Fibroblast of the aortic adventitia (primary cell): ENCODE data around the gene FAM193A. TPM values are rescaled to one million over a fixed set of nuclear protein-coding genes. Genes with fewer than 3 reads are reported as not detected.
A peak's percentile ranks its signal among the peaks of the same experiment; 100 is the strongest.

ENCODE experiments used
- DNase-seq: peaks from one replicate; pipeline ENCODE4 v3.0.0-alpha.2; 2010; ENCODE audit warnings: low read depth
- H3K4me3 ChIP-seq: 2 replicates; pipeline ENCODE4 v1.5.1; 2011; ENCODE audit warnings: low read depth, mild to moderate bottlenecking, control low read depth, low read length, moderate library complexity
- total RNA-seq: library from RNA; depleted of rRNA; stranded (reverse); fragments of >200 nt; gene quantifications from 2 replicates; pipeline ENCODE4 v1.2.3, GENCODE V29; 2012; ENCODE audit warnings: low replicate concordance
- TF ChIP-seq, protein P1 (sequence below): IDR thresholded peaks from 2 replicates; pipeline ENCODE4 v1.5.1; 2011; ENCODE audit warnings: mild to moderate bottlenecking, low read length, control low read depth, inconsistent platforms; ENCODE audit not compliant: insufficient read depth

Gene FAM193A
- total RNA-seq, 1 donor = 17.4 TPM

DNA sequence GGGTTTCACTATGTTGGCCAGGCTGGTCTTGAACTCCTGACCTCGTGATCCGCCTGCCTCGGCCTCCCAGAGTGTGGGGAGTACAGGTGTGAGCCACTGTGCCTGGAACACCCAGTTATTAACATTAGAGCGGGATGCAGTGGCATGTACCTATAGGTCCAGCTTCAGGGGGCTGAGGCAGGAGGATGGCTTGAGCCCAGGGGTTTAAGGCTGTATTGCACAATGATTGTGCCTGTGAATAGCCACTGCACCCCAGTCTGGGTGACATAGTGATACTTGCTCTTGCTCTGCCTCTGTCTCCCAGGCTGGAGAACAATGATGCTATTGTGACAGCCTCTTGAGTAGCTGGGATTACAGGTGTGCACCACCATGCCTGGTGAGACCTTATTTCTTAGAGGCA is 39.8 kb downstream of the FAM193A start:
- DNase-seq = no peak
- H3K4me3 ChIP-seq = no peak overlapping the region
- TF ChIP-seq, protein P1, sequence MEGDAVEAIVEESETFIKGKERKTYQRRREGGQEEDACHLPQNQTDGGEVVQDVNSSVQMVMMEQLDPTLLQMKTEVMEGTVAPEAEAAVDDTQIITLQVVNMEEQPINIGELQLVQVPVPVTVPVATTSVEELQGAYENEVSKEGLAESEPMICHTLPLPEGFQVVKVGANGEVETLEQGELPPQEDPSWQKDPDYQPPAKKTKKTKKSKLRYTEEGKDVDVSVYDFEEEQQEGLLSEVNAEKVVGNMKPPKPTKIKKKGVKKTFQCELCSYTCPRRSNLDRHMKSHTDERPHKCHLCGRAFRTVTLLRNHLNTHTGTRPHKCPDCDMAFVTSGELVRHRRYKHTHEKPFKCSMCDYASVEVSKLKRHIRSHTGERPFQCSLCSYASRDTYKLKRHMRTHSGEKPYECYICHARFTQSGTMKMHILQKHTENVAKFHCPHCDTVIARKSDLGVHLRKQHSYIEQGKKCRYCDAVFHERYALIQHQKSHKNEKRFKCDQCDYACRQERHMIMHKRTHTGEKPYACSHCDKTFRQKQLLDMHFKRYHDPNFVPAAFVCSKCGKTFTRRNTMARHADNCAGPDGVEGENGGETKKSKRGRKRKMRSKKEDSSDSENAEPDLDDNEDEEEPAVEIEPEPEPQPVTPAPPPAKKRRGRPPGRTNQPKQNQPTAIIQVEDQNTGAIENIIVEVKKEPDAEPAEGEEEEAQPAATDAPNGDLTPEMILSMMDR = no peak

DNA sequence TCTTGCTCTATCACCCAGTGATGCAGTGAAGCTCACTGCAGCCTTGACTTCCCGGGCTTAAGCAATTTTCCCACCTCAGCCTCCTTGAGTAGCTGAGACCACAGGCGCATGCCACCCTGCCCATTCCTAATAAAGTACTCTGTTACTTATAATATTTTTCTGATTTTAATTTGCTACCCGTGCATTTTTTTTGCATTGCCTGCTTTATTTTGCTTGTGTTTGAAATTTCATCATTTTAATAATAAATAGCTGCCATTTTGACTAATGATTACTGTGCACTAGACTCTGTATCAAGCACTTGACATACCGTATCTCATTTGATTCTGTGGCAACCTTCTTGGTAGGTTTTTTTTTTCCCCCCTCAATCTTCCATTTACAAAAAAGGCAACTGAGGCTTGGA is 41.7 kb downstream of the FAM193A start:
- H3K4me3 ChIP-seq = no peak overlapping the region
- no peak for DNase-seq
- TF ChIP-seq, protein P1 = no peak

DNA sequence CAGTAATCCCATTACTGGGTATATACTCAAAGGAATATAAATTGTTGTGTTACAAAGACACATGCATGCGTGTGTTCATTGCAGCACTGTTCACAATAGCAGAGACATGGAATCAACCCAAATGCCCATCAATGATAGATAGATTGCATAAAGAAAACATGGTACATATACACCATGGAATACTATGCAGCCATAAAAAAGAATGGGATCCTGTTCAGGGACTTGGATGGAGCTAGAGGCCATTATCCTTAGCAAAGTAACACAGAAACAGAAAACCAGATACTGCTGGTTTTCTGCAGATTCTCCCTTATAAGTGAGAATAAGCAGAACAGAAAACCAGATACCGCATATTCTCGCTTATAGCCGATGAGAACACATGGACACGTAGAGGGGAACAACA is 43.5 kb downstream of the FAM193A start:
- no peak overlapping the region for H3K4me3 ChIP-seq
- no peak for DNase-seq
- TF ChIP-seq, protein P1 = no peak

DNA sequence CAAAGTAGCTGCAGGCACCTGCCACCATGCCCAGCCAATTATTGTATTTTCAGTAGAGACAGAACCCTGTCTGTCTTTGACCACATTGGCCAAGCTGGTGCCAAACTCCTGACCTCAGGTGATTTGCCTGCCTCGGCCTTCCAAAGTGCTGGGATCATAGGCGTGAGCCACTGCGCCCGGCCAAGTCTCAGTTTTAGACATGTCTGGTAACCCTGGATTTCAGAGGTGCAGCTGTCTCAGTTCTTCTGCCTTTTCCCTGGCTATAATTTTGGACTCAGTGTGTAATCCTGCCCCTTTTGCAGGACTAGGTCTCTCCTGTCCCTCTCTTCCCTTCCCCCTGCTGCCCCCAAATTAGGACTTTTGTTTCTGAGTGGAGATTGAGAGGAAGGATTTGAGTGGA is 46.6 kb downstream of the FAM193A start:
- DNase-seq = no peak
- TF ChIP-seq, protein P1 = no peak
- H3K4me3 ChIP-seq = no peak overlapping the region

DNA sequence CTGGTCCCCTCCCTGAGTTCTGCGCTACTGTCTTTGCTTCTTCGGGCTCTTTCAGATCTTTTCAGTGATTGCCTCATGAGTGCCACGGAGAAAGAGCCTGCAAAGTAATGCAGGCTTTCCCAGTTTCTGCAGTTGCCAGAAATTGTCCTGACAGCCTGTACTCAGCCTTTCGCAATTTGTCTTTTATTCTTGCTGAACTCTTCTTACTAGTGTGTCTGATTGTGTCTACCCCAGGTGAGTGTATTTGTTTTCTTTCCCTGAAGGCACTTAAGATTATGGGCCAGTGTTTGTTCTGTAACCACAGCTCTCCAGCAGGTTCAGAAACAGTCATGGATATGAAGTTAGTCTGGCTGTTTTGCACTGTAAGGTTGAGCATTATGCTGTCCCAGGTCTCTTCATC is 47.1 kb downstream of the FAM193A start:
- no peak overlapping the region for H3K4me3 ChIP-seq
- peak; percentile 72 for DNase-seq
- TF ChIP-seq, protein P1 = no peak

DNA sequence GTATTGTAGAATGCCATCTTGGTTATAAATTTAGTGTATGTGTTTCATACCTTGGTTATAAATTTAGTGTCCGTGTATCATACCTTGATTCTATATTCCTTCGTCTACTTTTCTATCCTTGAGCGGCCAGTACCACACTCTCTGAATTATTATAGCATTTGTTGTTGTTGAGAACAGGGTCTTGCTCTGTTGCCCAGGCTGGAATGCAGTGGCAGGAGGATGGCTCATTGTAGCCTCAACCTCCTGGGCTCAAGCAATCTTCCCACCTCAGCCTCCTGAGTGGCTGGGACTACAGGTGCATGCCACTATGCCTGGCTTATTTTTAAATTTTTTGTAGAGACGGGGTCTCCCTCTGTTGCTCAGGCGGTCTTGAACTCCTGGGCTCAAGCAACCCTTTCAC is 50.1 kb downstream of the FAM193A start:
- DNase-seq = no peak
- no peak overlapping the region for H3K4me3 ChIP-seq
- TF ChIP-seq, protein P1 = no peak

DNA sequence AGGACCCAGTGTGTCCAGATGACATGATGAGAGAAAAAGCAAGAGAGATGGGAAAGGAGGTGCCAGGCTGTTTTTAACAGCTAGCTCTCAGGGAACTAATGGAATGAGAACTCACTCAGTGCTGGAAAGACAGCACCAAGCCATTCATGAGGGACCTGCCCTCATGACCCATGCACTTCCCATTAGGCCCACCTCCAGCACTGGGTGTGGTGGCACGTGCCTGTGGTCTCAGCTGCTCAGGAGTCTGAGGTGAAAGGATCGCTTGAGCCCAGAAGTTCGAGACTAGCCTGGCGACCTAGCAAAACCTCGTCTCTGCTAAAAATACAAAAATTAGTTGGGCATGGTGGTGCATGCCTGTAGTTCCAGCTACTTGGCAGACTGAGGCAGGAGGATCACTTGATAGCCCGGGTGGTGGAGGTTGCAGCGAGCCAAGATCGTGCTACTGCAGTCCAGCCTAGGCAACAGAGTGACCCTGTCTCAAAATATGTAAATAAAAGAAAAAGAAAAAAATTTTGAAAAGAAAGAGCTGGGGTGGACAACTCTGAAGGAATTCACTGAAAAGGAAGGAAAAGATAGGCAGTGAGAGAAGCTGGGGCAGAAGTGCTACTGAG is 50.9 kb downstream of the FAM193A start:
- TF ChIP-seq, protein P1 = no peak
- H3K4me3 ChIP-seq = no peak overlapping the region
- peak; percentile 37 for DNase-seq
